ENCODE measurements around the gene MPP2.

GRCh38 chr17:43913584-43913983, 6.2 kb upstream of the MPP2 start:
- TF ChIP-seq, protein P1, sequence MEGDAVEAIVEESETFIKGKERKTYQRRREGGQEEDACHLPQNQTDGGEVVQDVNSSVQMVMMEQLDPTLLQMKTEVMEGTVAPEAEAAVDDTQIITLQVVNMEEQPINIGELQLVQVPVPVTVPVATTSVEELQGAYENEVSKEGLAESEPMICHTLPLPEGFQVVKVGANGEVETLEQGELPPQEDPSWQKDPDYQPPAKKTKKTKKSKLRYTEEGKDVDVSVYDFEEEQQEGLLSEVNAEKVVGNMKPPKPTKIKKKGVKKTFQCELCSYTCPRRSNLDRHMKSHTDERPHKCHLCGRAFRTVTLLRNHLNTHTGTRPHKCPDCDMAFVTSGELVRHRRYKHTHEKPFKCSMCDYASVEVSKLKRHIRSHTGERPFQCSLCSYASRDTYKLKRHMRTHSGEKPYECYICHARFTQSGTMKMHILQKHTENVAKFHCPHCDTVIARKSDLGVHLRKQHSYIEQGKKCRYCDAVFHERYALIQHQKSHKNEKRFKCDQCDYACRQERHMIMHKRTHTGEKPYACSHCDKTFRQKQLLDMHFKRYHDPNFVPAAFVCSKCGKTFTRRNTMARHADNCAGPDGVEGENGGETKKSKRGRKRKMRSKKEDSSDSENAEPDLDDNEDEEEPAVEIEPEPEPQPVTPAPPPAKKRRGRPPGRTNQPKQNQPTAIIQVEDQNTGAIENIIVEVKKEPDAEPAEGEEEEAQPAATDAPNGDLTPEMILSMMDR (IDR thresholded peaks at IDR 0.05; ENCODE audit: poor library complexity), result no peak
- no peak for TF ChIP-seq EZH2phosphoT487 (IDR thresholded peaks at IDR 0.05; ENCODE audit: low read depth, severe bottlenecking, unreplicated experiment)

Measured in hepatocyte (in vitro differentiated cells).